Gastroesophageal sphincter (tissue), 3 donors: ENCODE measurements around the gene PIP4K2A.

Source experiments
- POLR2AphosphoS5 ChIP-seq: sonication (generic); formaldehyde crosslinking; IDR thresholded peaks from one replicate; pipeline ENCODE4 v1.6.1; 2017; ENCODE audit warnings: antibody characterized with exemption
- TF ChIP-seq, protein P1 (sequence below), 4 experiments: fragments of 200-600 bp in 2 of 4; fragments of 450-650 bp in 2 of 4; sonication (generic) in 1 of 4; IDR thresholded peaks; one replicate each; pipeline ENCODE4 v1.5.1; 2017 to 2019; ENCODE audit warnings: antibody characterized with exemption in 4 of 4, mild to moderate bottlenecking in 2 of 4, moderate library complexity in 2 of 4

DNA sequence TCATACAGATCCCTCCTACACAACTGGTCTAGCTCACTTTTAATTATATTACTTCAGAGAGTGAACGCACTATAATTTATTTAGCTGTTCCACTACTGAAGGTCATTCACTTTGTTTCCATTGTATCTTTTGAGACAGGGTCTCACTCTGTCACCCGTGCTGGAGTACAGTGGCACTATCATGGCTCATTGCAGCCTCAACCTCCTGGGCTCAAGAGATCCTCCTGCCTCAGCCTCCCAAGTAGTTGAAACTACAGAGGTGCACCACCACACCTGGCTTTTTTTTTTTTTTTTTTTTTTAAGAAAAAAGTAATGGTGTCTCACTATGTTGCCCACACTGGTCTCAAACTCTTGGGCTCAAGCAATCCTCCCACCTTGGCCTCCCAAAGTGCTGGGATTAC is 49.0 kb downstream of the PIP4K2A start:
- TF ChIP-seq POLR2AphosphoS5: no peak
- TF ChIP-seq, protein P1, sequence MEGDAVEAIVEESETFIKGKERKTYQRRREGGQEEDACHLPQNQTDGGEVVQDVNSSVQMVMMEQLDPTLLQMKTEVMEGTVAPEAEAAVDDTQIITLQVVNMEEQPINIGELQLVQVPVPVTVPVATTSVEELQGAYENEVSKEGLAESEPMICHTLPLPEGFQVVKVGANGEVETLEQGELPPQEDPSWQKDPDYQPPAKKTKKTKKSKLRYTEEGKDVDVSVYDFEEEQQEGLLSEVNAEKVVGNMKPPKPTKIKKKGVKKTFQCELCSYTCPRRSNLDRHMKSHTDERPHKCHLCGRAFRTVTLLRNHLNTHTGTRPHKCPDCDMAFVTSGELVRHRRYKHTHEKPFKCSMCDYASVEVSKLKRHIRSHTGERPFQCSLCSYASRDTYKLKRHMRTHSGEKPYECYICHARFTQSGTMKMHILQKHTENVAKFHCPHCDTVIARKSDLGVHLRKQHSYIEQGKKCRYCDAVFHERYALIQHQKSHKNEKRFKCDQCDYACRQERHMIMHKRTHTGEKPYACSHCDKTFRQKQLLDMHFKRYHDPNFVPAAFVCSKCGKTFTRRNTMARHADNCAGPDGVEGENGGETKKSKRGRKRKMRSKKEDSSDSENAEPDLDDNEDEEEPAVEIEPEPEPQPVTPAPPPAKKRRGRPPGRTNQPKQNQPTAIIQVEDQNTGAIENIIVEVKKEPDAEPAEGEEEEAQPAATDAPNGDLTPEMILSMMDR (IDR thresholded peaks at IDR 0.05): no peak
